OCI-LY1 (cell line): ENCODE measurements around the gene GPAM.

Experiments used
- EZH2 ChIP-seq: fragments of 200-600 bp; sonication (generic), shearing (Covaris generic); IDR thresholded peaks from 2 replicates; pipeline ENCODE4 v1.8.0; 2017; ENCODE audit warnings: borderline replicate concordance, mixed run types, mild to moderate bottlenecking, antibody characterized with exemption, low read length, moderate library complexity, mixed read lengths
- TF ChIP-seq, protein P1 (sequence below): fragments of 200-600 bp; sonication (generic), shearing (Covaris generic); IDR thresholded peaks from 2 replicates; pipeline ENCODE4 v1.5.1; 2017; ENCODE audit warnings: mild to moderate bottlenecking, antibody characterized with exemption, low read length, moderate library complexity, mixed read lengths

DNA sequence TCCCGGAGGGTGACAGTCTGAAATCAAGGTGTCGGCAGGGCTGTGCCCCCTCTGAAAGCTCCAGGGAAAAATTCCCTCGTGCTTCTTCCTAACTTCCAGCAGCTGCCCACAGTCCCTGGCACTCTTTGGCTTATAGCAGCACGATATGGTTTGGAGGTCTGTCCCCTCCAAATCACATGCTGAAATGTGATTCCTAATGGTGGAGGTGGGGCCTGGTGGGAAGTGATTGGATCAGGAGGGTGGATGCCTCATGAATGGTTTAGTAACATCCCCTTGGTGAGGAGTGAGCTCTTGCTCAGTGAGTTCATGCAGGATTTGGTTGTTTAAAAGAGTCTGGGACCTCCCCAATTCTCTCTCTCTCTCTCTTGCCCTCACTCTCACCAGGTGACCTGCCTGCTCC lies 51.1 kb downstream of the GPAM start:
- TF ChIP-seq, protein P1, sequence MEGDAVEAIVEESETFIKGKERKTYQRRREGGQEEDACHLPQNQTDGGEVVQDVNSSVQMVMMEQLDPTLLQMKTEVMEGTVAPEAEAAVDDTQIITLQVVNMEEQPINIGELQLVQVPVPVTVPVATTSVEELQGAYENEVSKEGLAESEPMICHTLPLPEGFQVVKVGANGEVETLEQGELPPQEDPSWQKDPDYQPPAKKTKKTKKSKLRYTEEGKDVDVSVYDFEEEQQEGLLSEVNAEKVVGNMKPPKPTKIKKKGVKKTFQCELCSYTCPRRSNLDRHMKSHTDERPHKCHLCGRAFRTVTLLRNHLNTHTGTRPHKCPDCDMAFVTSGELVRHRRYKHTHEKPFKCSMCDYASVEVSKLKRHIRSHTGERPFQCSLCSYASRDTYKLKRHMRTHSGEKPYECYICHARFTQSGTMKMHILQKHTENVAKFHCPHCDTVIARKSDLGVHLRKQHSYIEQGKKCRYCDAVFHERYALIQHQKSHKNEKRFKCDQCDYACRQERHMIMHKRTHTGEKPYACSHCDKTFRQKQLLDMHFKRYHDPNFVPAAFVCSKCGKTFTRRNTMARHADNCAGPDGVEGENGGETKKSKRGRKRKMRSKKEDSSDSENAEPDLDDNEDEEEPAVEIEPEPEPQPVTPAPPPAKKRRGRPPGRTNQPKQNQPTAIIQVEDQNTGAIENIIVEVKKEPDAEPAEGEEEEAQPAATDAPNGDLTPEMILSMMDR = no peak
- TF ChIP-seq EZH2 = no peak
